ENCODE measurements around the gene KIAA1328. TPM values are rescaled to one million over a fixed set of nuclear protein-coding genes. Genes with fewer than 3 reads are reported as not detected.

KIAA1328 gene
- total RNA-seq, 4 donors from 2014 or later = 6.0 to 23.5 (median 11.1) TPM

- no peak for TF ChIP-seq CTCF (IDR thresholded peaks at IDR 0.05)
- DNase-seq (ENCODE audit: low spot score) (no peak), ATAC-seq (ENCODE audit: low FRiP score) (no peak)
Observed at GRCh38 chr18:37139876-37140275, 310.9 kb downstream of the KIAA1328 start.

- no peak for DNase-seq (ENCODE audit: low spot score)
- no peak for ATAC-seq (ENCODE audit: low FRiP score)
- no peak for TF ChIP-seq CTCF (IDR thresholded peaks at IDR 0.05)
Observed at GRCh38 chr18:37144921-37145320, 316.0 kb downstream of the KIAA1328 start.

GRCh38 chr18:37156330-37156942, 327.5 kb downstream of the KIAA1328 start:
- DNase-seq (ENCODE audit: low spot score) (no peak), ATAC-seq (ENCODE audit: low FRiP score) (no peak)
- TF ChIP-seq CTCF (IDR thresholded peaks at IDR 0.05) = no peak

- no peak for DNase-seq (ENCODE audit: low spot score)
- no peak for TF ChIP-seq CTCF (IDR thresholded peaks at IDR 0.05)
- no peak for ATAC-seq (ENCODE audit: low FRiP score)
Observed at GRCh38 chr18:37160038-37160820, 331.3 kb downstream of the KIAA1328 start.

GRCh38 chr18:37161491-37161890, 332.6 kb downstream of the KIAA1328 start:
- no peak for TF ChIP-seq CTCF (IDR thresholded peaks at IDR 0.05)
- no peak for ATAC-seq (ENCODE audit: low FRiP score)
- no peak for DNase-seq (ENCODE audit: low spot score)

GRCh38 chr18:37162551-37162950, 333.6 kb downstream of the KIAA1328 start:
- no peak for TF ChIP-seq CTCF (IDR thresholded peaks at IDR 0.05)
- DNase-seq (ENCODE audit: low spot score) = no peak
- no peak for ATAC-seq (ENCODE audit: low FRiP score)

GRCh38 chr18:37163119-37163518, 334.2 kb downstream of the KIAA1328 start:
- no peak for TF ChIP-seq CTCF (IDR thresholded peaks at IDR 0.05)
- ATAC-seq (ENCODE audit: low FRiP score) (no peak), DNase-seq (ENCODE audit: low spot score) (no peak)

Data from omental fat pad (tissue), 4 donors.